KOPT-K1 (cell line): ENCODE data around the gene NIPA2.

Experiments used
- H3K27ac ChIP-seq: fragments of 200-600 bp; sonication (generic); 2 replicates; pipeline ENCODE4 v1.5.1; 2016; ENCODE audit warnings: antibody characterized with exemption, mild to moderate bottlenecking, low read depth, low read length; ENCODE audit not compliant: poor library complexity, severe bottlenecking
- H3K36me3 ChIP-seq: fragments of 200-600 bp; sonication (generic); 2 replicates; pipeline ENCODE4 v1.5.1; 2017; ENCODE audit warnings: antibody characterized with exemption, mild to moderate bottlenecking, low read length, moderate library complexity; ENCODE audit not compliant: insufficient read depth
- H3K9me3 ChIP-seq: fragments of 200-600 bp; sonication (generic); 2 replicates; pipeline ENCODE4 v1.5.1; 2017; ENCODE audit warnings: antibody characterized with exemption, low read length, mild to moderate bottlenecking; ENCODE audit not compliant: insufficient read depth, poor library complexity, severe bottlenecking

NIPA2 gene

GRCh38 chr15:22880068-22880980 lies 41.9 kb downstream of the NIPA2 start:
- H3K36me3 ChIP-seq = no peaks in the 10 kb centered on the region
- H3K9me3 ChIP-seq = no peaks in the 10 kb centered on the region
- no peak overlapping the region for H3K27ac ChIP-seq

DNA sequence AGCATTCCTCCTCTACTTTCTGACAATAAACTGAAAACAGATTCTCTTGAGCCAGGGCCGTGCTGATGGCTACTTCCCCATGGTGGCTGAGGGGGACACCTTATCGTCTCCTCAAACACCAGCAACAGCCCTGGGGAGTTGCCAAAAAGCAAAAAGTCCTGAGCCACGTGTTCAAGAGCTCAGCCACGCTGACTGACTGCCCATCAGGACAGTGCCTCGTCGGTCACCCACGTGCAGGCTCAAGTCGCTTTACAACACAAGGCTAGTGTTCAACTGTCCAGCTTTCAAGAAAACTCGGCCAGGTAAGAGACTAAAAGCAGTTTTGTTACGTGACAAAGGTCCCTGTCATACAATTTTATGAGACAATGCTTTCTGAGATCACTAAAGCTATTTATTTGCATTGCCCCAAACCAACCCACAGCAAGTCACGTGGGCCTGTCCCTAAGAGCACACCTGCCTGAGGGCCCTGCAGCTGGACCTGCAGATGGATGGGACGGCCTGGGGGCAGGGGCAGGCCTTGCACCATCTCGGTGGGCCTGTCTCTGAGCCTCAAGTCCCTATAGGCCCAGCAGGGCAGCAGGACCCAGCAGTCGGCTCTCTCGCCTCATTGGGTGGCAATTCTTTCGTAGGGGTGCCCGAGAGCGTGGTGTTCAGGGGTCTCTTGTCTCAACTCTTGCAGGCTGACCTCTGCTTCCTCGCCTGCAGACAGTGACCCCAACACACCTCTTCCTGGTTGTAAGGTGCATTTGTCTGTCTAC lies 42.7 kb downstream of the NIPA2 start:
- H3K36me3 ChIP-seq = no peaks in the 10 kb centered on the region
- no peaks in the 10 kb centered on the region for H3K9me3 ChIP-seq

GRCh38 chr15:22881739-22882440 lies 43.4 kb downstream of the NIPA2 start:
- Histone ChIP-seq H3K36me3 (no peaks in the 10 kb centered on the region), H3K9me3 (no peaks in the 10 kb centered on the region), H3K27ac (no peak overlapping the region)

More for the DNA sequence above, 42.7 kb downstream of the NIPA2 start:
- H3K27ac ChIP-seq = no peak overlapping the region

DNA sequence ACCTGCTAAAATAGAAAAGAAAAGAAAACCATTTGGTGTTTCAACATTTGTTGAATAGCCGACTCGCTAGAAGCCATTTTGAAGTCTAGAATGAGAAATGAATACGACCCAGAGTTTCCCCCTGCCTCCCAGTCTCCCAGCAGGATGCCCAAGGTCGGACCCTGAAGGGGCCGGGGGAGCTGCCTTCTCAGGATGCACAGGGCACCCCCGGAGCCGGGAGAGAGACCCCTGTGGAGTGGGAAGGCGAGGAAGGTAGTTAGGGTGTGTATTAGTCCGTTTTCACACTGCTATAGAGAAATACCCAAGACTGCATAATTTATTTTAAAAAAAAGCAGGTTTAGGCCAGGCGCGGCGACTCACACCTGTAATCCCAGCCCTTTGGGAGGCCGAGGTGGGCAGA lies 44.7 kb downstream of the NIPA2 start:
- Histone ChIP-seq H3K27ac (no peak overlapping the region), H3K36me3 (no peaks in the 10 kb centered on the region), H3K9me3 (no peaks in the 10 kb centered on the region)

DNA sequence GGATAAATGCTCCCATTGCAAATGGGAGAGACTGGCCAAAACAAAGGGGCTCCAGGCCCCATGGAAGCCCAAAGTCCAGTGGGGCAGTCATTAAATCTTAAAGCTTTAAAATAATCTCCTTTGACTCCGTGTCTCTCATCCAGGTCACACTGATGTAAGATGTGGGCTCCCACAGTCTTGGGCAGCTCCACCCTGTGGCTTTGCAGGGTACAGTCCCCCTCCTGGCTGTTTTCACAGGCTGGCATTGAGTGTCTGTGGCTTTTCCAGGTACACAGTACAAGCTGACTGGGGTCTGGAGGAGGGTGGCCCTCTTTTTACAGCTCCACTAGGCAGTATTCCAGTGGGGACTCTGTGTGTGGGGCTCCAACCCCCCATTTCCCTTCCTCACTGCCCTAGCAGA lies 45.9 kb downstream of the NIPA2 start:
- Histone ChIP-seq H3K9me3 (no peaks in the 10 kb centered on the region), H3K36me3 (no peaks in the 10 kb centered on the region), H3K27ac (no peak overlapping the region)

GRCh38 chr15:22885120-22885519 lies 46.7 kb downstream of the NIPA2 start:
- no peak overlapping the region for H3K27ac ChIP-seq
- H3K9me3 ChIP-seq = no peaks in the 10 kb centered on the region
- H3K36me3 ChIP-seq = no peaks in the 10 kb centered on the region

GRCh38 chr15:22887157-22887951 lies 48.9 kb downstream of the NIPA2 start:
- no peak overlapping the region for H3K27ac ChIP-seq
- H3K36me3 ChIP-seq = no peaks in the 10 kb centered on the region
- no peaks in the 10 kb centered on the region for H3K9me3 ChIP-seq

DNA sequence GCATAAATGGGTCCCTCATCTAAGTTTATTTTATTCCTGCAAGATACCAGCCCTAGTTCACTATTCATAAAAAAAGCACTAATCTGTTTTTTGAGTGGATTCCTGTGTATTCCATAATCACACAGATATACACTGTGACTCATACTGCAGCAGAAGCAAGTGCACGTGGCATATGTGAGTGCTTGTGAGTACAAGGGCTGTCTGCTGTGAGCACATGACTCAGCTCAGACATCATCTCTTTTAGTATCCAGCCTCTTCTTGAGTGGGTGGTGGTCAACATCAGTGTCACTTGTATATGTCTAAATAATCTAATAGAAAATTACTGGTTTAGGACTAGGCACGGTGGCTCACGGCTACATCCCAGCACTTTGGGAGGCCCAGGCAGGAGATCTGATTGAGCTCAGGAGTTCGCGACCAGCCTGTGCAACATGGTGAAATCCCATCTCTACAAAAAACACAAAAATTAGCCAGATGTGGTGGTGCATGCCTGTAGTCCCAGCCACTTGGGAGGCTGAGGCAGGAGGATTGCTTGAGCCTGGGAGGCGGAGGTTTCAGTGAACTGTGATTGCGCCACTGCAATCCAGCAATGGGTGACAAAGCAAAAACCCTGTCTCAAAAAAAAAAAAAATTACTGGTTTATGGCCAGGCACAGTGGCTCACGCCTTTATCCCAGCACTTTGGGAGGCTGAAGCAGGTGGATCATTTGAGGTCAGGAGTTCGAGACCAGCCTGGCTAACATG lies 49.8 kb downstream of the NIPA2 start:
- Histone ChIP-seq H3K27ac (no peak overlapping the region), H3K36me3 (no peaks in the 10 kb centered on the region), H3K9me3 (no peaks in the 10 kb centered on the region)

- Histone ChIP-seq H3K9me3 (no peaks in the 10 kb centered on the region), H3K36me3 (no peaks in the 10 kb centered on the region), H3K27ac (no peak overlapping the region)
Measured at GRCh38 chr15:22889146-22889818, 50.8 kb downstream of the NIPA2 start.

- no peak overlapping the region for H3K27ac ChIP-seq
- H3K36me3 ChIP-seq = no peaks in the 10 kb centered on the region
- no peaks in the 10 kb centered on the region for H3K9me3 ChIP-seq
Measured at GRCh38 chr15:22890296-22890695, 51.8 kb downstream of the NIPA2 start.

- Histone ChIP-seq H3K9me3 (no peaks in the 10 kb centered on the region), H3K27ac (no peak overlapping the region), H3K36me3 (no peaks in the 10 kb centered on the region)
Measured at GRCh38 chr15:22891426-22892210, 53.2 kb downstream of the NIPA2 start.

DNA sequence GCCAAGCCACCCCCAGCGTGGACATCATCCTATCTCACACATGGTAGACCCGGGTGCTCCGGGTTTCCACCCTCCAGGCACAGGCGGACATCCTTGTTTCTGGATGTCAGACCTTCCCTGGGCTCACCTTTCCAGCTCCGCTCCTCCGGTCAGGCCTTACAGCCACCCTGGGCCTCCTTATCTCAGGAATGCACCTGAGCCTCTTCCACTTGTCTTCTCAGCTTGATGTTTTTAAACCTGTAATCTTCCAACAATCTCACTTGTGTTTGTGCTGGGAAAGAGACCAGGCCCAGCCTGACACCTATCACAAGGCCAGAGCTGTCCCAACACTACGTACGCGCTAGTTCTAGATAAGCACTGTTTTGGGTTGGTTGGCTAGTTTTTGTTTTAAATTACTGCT lies 53.9 kb downstream of the NIPA2 start:
- Histone ChIP-seq H3K9me3 (no peaks in the 10 kb centered on the region), H3K36me3 (no peaks in the 10 kb centered on the region), H3K27ac (no peak overlapping the region)

DNA sequence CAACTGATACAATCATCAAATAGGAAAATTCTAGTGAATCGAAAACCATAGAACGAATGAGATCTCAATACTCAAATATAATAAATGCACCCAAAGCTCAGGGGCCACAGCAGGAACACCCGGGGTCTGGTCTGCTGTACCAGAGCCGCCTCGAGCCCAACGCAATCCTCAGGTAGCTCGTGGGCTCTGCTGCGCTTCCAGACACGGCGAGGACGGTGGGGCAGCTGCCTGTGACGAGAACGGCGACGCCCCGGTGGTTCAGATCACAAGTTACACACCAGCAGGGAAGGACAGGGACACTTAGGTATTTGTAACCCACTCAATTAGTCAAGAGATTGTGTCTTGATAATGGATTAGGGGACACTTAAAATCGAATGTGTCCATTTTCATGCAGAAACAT lies 54.6 kb downstream of the NIPA2 start:
- Histone ChIP-seq H3K36me3 (no peaks in the 10 kb centered on the region), H3K9me3 (no peaks in the 10 kb centered on the region), H3K27ac (no peak overlapping the region)
